Stimulated activated CD4-positive, alpha-beta T cell treated with anti-CD3 and anti-CD28 coated beads, Interleukin-15, amount 100 ng/mL, for 48 hours (primary cell): ENCODE measurements around the gene DHRS9.
"Not testable (repeated sequence)": the region's sequence is repeated elsewhere in the genome, so short reads cannot be mapped to it uniquely, and the experiment has no call there.

Experiments
- DNase-seq, 2 donors: peaks; one replicate each; pipeline ENCODE4 v3.0.0-alpha.2; 2020; ENCODE audit warnings: low read depth in 2 of 2

Gene DHRS9

DNA sequence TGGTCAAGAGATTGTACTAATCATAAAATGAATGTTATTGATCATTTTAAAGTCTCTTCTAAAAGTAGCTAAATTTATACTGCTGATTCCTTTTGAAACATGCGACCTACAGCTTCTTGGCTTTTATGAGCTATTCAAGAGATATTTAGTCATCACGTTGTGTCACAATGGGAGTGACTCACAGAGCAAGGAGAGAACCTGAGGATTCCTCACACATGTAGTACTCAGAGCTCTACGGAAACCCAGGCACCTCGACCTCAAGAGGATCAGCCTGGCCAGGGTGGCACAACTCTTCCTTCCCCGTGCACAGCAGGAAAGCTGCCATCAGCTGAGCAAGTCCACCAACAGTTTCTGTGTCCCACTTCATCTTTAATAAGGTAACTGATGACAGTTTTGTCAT is at the start of gene DHRS9:
DHRS9 (plus strand) TSS at position 223 of the 400 bp plus-strand sequence. CDS start 12,019 bp downstream, outside the sequence.
- DNase-seq: peak; percentile 31 to 34

DNA sequence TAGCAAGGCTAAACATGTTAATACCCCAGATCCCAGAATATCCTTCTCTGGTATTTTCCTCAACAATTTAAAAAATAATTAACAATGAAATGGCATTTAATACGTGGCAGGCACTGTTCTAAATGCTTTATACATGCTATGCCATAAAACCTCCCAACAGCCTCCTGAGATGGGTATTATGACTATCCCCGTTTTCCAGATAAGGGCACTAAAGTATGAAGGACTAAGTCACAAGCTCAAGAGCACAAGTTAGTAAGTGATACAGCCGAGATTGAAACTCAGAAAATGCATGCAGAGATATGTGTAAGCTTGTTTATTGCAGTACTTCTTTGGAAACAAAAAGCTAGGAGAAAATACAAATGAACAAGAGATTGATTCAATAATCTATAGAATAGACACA is 46.2 kb upstream of the DHRS9 start:
- DNase-seq: no peak

DNA sequence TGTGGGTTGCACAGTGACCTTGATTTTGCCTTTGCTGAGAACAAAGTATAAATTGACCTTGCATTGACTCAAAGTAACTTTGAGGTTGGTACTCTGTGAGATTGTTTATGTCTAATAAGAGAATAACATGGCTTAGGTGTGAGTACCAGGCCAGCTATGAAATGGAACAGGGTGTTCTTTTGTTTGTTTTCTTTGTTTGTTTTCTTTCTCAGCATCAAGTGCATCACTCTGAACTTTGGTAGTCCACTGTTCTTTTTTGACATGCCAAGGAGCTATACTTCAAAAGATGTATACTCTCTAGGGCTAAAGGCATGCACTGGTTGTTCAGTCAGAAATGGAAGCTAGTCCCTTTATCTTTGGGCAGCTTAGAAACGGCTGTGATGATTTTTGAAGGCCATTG is 43.3 kb upstream of the DHRS9 start:
- no peak for DNase-seq

DNA sequence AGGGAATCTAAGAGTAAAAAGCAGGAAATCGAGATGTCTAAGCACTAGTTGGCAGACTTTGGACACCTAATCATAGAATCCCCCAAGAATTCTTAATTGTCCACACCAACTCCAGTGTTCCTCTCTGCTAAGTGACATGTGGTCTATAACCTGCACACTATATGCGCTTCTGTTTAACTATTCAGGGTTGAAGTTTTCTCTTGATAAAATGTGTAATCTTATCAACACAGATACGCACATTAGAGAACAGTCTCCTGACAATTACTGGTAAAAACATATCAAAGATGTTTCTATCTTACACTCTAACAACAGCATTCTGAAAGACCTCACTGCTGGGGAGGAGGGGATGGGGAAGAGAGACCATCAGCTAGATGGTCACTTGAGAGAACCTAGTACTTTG is 42.1 kb upstream of the DHRS9 start:
- DNase-seq: no peak

DNA sequence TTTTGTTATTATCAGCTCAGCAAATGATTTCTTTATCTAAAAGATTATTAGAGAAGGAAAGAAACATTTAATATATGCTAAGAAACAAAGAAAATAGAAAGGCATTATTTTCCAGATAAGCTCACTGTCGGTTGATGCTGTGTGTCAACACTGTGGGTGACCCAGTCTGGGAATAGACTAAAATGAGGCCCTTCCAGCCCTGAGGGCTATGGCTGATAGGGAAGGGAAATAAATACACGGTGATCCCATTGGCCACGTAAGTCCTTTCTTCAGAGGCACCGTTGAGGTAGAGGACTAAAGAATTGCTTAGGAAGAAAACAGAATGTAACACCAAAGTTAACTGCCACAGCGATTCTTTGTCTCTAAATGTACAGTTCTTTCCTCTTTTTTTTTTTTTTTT is 40.0 kb upstream of the DHRS9 start:
- no peak for DNase-seq

DNA sequence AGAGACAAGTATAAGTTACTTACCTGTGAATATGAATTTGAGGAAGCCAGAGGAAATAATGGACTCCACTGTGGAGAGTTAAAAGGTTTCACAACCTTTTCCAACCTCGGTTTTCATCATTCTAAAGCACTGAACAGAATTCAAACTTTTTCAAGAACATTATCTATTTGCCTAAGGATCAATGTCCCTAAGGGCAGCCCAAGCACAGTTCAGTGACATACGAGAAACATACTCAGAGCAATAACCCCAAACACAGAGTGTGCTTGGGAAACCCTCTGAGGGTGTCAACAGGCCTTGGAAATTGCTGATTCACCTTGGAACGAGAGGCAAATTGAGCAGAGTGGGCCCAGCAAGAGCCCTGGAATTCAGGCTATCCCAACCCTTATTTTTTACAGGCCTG is 38.2 kb upstream of the DHRS9 start, which contains the start of gene ABCB11:
ABCB11 (minus strand) TSS at position 123 of the 400 bp plus-strand sequence. CDS start 13,199 bp downstream, outside the sequence.
- DNase-seq: no peak

DNA sequence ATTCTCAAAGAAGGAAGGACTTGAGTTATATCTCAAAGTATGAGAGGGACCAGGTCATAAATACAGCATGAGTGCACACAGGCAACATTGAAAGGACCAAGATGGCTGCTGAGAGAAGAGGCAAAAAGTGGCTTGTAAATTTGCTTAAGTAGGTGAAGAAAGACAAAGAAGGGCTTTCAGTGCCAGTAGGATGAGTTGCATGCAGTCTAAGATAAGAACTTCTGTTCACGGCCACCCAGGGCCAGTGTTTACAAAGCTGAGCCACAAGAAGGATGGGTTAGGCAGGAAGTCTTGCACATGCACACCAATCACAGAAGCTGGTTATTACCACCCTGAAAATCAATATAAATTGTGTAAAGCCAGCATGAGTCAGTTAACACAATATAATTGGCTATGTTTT is 35.1 kb upstream of the DHRS9 start:
- DNase-seq: no peak

DNA sequence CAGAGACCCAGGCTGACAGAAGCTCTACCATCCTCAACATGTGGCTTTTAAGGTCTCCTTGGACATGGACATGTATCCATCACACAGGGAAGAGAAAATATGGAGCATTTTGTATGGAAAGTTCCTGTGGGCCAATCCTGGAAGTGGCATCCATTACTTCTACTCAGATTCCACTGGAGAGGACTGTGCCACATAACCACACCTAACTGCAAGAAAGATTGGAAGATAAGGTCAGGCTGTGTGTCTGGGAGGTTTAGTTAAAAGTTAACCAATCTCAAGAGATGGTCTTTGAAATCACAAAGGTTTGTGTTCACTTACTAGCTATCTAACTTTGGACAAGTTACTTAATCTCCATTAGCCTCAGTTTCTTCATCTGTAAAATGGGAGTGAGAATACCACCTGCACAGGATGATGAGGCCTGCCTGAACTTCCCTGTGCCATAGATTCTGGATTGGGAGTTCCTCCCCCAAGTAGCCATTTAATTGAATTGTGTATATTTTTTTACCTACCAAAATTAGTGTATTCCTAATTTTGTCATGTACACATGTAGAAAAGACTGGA is 34.3 kb upstream of the DHRS9 start:
- no peak for DNase-seq

DNA sequence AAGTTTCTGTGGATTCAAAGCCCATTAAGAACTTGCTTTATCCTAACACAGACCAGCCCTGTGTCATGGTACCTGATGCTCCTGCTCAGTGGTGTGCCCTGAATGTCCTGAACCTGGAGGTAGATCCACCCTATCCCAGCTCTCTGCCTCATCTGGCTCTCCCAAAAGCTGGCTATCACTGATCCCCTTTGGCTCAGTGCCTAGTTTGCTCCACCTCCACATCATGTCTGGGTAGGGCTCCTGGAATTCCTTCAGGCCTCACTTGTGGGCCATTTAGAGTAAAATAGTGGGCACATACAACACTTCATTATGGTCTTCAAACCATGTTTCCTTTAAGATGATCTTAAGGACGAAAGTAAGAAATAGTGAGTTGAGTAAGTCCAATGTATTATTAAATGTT is 33.5 kb upstream of the DHRS9 start:
- DNase-seq: no peak

DNA sequence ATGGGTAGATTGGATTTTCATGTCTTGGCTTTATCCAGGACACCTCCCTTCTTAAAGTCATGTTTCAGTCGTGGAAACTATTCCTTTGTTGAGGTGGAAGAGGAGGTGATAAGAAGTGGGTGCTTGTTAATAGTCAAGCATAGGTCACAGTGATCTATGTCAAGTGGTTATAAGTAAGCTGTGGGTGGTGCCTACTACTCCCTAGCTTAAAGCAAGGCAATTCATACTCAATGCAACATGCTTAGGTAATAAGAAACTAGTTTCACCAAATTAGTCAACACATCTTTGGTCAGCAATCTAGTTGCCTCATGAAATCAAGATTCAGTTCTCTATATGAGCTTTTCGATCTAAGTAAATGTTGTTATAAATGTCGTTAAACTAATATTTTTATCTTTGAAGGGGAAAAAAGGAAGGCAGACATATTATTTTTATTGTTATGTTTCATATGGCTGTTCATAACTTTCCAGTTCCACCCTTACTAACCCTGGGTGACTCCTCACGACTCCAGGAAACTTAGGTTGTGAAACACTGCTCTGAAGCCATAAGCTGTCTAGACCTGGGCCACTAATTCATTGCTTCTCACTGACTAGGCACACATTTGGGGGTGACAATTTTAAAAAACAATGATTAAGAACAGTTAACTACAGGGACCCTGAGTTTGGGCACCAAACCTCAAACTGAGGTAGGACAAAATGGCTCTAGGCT is 32.5 kb upstream of the DHRS9 start:
- DNase-seq: no peak

DNA sequence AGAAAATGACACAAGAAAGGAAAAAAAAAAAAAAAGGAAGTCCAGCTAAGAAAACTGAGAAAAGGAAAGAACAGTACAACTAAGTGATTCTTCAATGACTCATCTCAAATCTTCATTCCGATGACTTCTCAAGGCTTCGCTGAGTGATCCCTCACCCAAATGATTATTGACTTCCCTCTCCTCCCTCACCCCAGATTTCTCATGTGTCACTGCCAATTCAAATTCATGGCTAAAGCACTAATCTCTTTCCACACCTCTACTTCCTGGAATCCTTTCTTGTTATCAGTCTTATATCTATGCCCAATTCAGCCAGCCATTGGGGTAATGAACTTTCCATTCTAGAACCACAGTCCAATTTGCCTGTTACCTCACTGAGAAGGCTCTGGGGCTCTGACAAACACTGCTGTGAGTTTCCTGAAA is 31.0 kb upstream of the DHRS9 start:
- no peak for DNase-seq

DNA sequence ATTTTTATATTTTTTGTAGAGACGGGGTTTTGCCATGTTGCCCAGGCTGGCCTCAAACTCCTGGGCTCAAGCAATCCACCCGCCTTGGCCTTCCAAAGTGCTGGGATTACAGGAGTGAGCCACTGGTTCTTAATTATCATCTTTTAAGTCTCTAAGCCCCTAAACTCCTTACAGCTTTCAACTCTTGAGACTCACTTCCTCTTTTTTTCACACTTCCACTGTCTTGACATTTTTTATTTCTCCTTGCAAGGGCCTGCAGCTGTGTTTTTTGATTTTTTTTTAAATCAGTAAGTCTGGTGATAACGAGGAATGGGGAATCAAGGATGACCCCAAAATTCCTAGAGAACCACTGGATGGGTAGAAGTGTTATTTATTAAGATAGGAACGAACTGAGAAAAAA is 29.7 kb upstream of the DHRS9 start:
- DNase-seq: no peak

DNA sequence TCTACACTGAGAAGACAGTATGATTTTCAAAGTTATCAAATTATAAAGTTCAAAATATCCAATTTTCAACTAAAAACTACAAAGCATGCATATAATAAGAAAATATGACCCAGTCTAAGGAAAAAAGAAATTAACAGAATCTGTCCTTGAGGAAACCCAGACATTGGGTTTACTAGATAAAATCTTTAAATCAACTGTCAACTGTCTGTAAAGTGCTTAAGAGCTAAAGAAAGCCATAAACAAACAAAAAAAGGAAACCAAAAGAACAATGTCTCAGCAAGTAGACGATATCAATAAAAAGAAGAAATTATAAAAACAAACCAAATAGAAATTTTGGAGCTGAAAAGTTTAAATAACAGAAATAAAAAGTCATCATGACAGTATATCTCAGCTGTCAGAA is 27.8 kb upstream of the DHRS9 start:
- DNase-seq: no peak

DNA sequence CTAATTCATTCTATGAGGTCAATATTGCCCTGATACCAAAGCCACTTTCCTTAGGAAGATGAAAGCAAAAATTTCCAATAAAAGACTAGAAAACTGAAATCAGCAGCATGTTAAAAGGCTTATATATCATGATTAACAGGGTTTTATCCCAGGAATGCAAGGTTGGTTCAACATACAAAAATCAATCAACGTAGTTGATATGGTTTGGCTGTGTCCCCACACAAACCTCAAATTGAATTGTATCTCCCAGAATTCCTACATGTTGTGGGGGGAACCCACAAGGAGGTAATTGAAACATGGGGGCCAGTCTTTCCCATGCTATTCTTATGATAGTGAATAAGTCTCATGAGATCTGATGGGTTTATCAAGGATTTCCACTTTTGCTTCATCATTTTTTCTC is 26.5 kb upstream of the DHRS9 start:
- no peak for DNase-seq

DNA sequence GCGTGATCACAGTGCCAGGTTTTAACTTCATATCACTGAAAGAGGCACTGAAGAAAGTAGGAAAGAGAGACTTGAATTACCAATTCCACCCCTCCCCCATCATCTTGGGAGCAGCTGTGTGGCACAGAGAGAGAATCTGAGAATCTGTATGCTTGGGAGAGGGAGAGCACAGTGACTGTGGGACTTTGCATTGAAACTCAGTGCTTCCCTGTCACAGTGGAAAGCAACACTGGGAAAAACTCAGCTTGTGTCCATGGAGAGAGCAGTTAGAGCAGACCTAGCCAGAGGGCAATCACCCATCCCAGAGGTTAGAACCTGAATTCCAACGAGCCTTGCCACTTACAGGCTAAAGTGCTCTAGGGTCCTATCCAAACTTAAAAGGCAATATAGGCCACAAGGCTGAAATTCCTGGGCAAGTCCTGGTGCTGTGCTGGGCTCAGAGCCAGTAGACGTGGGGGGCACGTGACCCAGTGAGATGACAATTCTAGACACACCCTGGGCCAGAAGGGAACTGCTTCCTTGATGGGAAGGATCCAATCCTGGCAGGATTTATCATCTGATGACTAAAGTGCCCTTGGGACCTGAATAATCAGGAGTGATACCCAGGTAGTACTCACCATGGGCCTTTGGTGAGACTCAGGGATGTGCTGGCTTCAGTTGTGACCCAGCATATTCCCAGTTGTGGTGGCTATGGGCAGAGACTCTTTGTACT is 22.8 kb upstream of the DHRS9 start:
- DNase-seq: no peak

DNA sequence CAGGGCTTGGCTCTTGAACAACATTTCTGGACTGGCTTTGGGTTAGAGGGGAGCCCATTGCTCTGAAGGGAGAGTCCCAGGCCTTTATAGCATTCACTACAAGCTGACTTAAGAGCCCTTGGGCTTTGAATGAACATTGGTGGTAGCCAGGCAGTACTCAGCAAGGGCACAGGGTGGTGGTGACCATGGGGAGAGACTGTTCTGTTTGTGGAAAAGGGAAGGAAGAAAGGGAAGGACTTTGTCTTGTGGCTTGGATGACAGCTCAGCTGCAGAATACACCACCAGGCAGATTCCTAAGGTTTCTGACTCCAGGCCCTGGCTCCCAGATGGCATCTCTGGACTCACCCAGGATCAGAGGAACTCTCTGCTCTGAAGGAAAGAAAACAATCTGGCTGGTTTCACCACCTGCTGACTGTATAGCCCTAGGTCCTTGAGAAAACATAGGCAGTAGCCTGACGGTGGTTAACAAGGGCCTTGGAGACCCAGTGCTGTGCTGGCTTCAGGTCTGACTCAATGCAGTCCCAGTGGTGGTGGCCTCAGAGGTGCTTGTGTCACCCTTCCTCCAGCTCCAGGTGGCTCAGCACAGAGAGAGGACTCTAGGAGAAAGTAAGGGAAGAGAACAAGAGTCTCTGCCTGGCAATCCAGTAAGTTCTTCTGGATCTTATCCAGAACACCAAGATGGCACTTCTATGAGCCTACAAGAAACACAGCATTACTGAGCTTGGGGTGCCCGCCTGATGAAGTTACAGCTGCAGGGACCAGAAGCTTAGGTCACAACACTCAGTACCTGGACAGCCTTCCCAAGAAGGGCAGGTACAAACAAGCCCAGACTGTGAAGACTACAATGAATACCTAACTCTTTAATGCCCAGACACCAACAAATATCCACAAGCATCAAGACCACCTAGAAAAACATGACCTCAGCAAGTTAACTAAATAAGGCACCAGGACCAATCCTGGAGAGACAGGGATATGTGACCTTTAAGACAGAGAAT is 21.8 kb upstream of the DHRS9 start:
- DNase-seq: no peak

DNA sequence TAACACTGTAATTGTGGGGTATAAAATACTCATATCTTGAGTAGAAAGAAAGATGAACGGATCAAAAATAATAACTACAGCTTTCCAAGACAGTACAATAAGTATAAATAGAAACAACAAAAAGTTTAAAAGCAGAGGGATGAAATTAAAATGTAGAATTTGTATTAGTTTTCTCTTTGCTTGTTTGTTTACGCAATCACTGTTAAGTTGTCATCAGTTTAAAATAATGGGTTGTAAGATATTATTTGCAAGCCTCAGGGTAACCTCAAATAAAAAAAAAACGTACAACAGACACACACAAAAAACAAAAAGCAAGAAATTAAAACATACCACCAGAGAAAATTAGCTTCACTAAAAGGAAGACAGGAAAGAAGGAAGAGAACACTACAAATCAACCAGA is 20.2 kb upstream of the DHRS9 start:
- no peak for DNase-seq

DNA sequence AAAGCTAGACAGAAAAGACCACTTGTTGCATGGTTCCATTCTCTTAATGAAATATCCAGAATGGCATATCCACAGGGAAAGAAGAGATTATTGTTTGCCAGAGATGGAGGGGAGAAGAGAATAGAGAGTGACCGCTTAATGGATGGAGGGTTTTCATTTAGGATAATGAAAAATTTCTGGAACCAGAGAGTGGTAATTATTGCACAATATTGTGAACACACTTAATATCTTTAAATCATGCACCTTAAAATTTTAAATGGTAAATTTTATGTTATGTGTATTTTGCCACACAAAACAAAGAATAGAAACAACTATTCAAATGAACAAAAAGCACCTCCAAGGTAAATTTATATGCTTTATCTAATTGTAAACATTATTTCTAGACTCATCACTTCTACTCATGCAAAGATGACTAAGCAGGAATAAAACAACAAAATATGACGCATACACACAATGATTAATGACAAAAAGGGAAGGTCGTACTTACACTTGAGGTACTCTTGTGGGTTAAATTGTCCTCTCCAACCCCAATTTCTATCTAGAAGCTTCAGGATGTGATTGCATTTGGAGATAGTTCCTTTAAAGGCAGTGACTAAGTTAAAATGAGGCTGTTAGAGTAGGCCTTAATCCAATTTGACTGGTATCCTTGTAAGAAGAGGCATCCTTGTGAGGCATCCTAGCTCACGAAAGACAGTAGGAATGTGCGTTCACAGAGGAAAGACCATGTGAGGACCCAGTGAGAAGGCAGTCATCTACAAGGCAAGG is 18.7 kb upstream of the DHRS9 start:
- DNase-seq: no peak

DNA sequence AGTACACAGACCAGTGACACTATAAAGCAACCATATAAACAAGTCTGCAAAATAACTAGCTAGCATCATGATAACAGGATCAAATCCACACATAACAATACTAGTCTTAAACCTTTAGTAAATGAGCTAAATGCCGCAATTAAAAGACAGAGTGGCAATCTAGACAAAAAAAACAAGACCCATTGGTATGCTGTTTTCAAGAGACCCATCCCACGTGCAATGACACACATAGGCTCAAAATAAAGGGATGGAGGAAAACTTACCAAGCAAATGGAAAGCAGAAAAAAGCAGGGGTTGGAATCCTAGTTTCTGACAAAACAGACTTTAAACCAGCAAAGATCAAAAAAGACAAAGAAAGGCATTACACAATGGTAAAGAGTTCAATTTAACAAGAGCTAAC is 14.8 kb upstream of the DHRS9 start:
- not testable (repeated sequence) for DNase-seq

DNA sequence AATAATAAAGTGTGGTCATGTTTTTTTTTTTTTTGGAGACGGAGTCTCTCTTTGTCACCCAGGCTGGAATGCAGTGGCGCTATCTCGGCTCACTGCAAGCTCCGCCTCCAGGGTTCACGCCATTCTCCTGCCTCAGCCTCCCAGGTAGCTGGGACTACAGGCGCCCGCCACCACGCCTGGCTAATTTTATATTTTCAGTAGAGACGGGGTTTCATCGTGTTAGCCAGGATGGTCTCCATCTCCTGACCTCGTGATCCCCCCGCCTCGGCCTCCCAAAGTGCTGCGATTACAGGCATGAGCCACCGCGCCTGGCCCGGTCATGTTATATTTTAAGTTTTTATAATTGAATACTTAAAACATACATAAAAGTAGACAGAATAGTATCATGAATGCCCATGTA is 5.2 kb upstream of the DHRS9 start:
- DNase-seq: not testable (repeated sequence)

DNA sequence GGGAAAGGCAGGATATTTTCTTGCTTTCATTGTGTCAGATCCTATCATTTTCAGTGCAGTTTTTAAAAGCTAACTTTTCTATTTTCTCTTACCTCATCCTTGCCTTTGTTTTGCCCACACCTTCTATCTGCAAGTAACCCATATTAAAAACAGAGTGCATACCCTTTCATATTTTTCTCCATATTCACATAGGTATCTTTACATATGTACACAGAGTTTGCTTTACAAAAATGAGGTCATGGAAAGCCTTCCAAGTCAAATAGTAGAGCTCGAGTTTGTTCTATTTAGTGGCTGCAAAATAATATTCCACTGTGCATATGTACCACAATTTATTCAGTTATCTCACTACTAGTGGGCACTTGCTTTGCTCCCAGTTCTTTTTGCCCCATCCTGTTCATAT is 3.9 kb upstream of the DHRS9 start:
- no peak for DNase-seq
